Right lobe of liver (tissue), 6 donors: ENCODE measurements around the gene AGFG1. TPM values are rescaled to one million over a fixed set of nuclear protein-coding genes. Genes with fewer than 3 reads are reported as not detected.
"Not testable (repeated sequence)": the region's sequence is repeated elsewhere in the genome, so short reads cannot be mapped to it uniquely, and the experiment has no call there.

Source experiments
- ATAC-seq, 4 donors: fragments of 200-7000 bp; cut with Tn5 transposase; one replicate each; pipeline ENCODE4 v1.9.1; 2020; ENCODE audit warnings: mild to moderate bottlenecking in 4 of 4, moderate library complexity in 4 of 4
- DNase-seq, 3 donors: peaks; one replicate each; pipeline ENCODE4 v3.0.0-alpha.2; 2020
- H3K27ac ChIP-seq, 3 donors: fragments of 200-600 bp; one replicate each; pipeline ENCODE4 v1.8.0; 2022
- H3K27me3 ChIP-seq, 2 donors: fragments of 200-600 bp; one replicate each; pipeline ENCODE4 v1.8.0; 2022
- H3K36me3 ChIP-seq, 4 donors: fragments of 200-600 bp; sonication (generic) in 1 of 4; one replicate each; pipeline versions ENCODE4 v1.5.1 to v1.8.0; 2017 to 2022; ENCODE audit warnings: control low read depth in 1 of 4
- H3K4me1 ChIP-seq, 4 donors: fragments of 200-600 bp; sonication (generic) in 1 of 4; one replicate each; pipeline versions ENCODE4 v1.5.1 to v1.8.0; 2017 to 2022; ENCODE audit warnings: control low read depth in 1 of 4
- H3K4me3 ChIP-seq, 3 donors: fragments of 200-600 bp; one replicate each; pipeline ENCODE4 v1.8.0; 2022
- H3K9me3 ChIP-seq, 4 donors: fragments of 200-600 bp; sonication (generic) in 1 of 4; one replicate each; pipeline versions ENCODE4 v1.5.1 to v1.8.0; 2017 to 2022; ENCODE audit warnings: control low read depth in 1 of 4
- CTCF ChIP-seq, 4 donors: fragments of 200-600 bp in 3 of 4; fragments of 450-650 bp in 1 of 4; IDR thresholded peaks; one replicate each; pipeline versions ENCODE4 v1.5.1 to v1.8.0; 2016 to 2022; ENCODE audit warnings: antibody characterized with exemption in 4 of 4, mild to moderate bottlenecking in 2 of 4
- POLR2A ChIP-seq: fragments of 450-650 bp; IDR thresholded peaks from one replicate; pipeline ENCODE4 v1.6.1; 2017; ENCODE audit warnings: antibody characterized with exemption, mild to moderate bottlenecking
- WGBS: methylation state at CpG from one replicate; pipeline ENCODE4 v1.1.6; 2018; ENCODE audit warnings: low coverage, low lambda C conversion rate; ENCODE audit not compliant: insufficient coverage; ENCODE audit errors: missing lambda C conversion rate; 5-methylcytosine and 5-hydroxymethylcytosine counted together
- intact Hi-C, 2 donors: fragments of 100-400 bp; cut with DNase I; formaldehyde crosslinking; loops; one replicate each; pipeline versions ENCODE4 v1.11.2 to v1.14.1; 2022
- total RNA-seq, 6 experiments: library from RNA; depleted of rRNA in 2 of 6; stranded (reverse); fragments of >200 nt in 2 of 6; fragmentation: NEBNext Ultra II Directional in 3 of 6; extraction: Animal tissue kit (Norgen Biotek cat#: 25700) in 3 of 6; gene quantifications; one replicate each; pipeline versions ENCODE4 v1.1.0 to v1.2.4, GENCODE V29; 2016 to 2023
- donor health status: DM: no; HTN: yes; CAD: no.
- donor health status: DM: no; HTN: no; CAD: no.
- donor health status: DM: no; HTN: no; CAD: no.
- donor health status: DM: no; HTN: yes; CAD: no.
- donor health status: DM: no; HTN: yes; CAD: no.

AGFG1 gene
- total RNA-seq, 6 experiments from 2014 or later: 25.2 to 70.0 (median 39.5) TPM

GRCh38 chr2:227511239-227511930 is 39.4 kb downstream of the AGFG1 start:
- 91% methylated on average over 4 of the region's 4 CpGs for WGBS
- TF ChIP-seq CTCF (IDR thresholded peaks at IDR 0.05) (no peak), POLR2A (no peak)
- Histone ChIP-seq H3K27ac (no peak overlapping the region), H3K36me3 (no peaks in the 10 kb centered on the region), H3K9me3 (no peaks in the 10 kb centered on the region), H3K4me1 (peaks cover 0 to 24% (median 9%) of the 10 kb centered on the region in 4 donors), H3K4me3 (no peak overlapping the region), H3K27me3 (no peaks in the 10 kb centered on the region)
- no peak for DNase-seq
- intact Hi-C loops: no loop called here
- ATAC-seq: no peak

- Histone ChIP-seq H3K4me1 (peaks cover 0 to 21% (median 10%) of the 10 kb centered on the region in 4 donors), H3K36me3 (no peaks in the 10 kb centered on the region), H3K4me3 (no peak overlapping the region), H3K27ac (no peak overlapping the region), H3K9me3 (no peaks in the 10 kb centered on the region), H3K27me3 (no peaks in the 10 kb centered on the region)
- ATAC-seq (no peak), DNase-seq (no peak)
- TF ChIP-seq POLR2A (no peak), CTCF (IDR thresholded peaks at IDR 0.05) (no peak)
- 81% methylated on average over 3 of the region's 3 CpGs for WGBS
- intact Hi-C loops: no loop called here
Measured at GRCh38 chr2:227511955-227512354, 40.0 kb downstream of the AGFG1 start.

- DNase-seq (no peak), ATAC-seq (no peak)
- no peaks in the 10 kb centered on the region for H3K36me3 ChIP-seq
- intact Hi-C loops: no loop called here
- TF ChIP-seq CTCF (IDR thresholded peaks at IDR 0.05) (no peak), POLR2A (no peak)
- WGBS: 60% methylated on average over 1 of the region's 1 CpG
- no peaks in the 10 kb centered on the region for H3K27me3 ChIP-seq
- no peaks in the 10 kb centered on the region for H3K9me3 ChIP-seq
- H3K27ac ChIP-seq: no peak overlapping the region
- H3K4me1 ChIP-seq: peaks cover 0 to 26% (median 11%) of the 10 kb centered on the region in 4 donors
- no peak overlapping the region for H3K4me3 ChIP-seq
Measured at GRCh38 chr2:227513113-227513512, 41.2 kb downstream of the AGFG1 start.

- H3K27ac ChIP-seq: no peak overlapping the region
- ATAC-seq: no peak
- DNase-seq: no peak
- H3K4me3 ChIP-seq: no peak overlapping the region
- H3K4me1 ChIP-seq: peaks cover 0 to 15% (median 7%) of the 10 kb centered on the region in 4 donors
- 71% methylated on average over 1 of the region's 1 CpG for WGBS
- H3K9me3 ChIP-seq: no peaks in the 10 kb centered on the region
- intact Hi-C loops: no loop called here
- H3K36me3 ChIP-seq: no peaks in the 10 kb centered on the region
- H3K27me3 ChIP-seq: no peaks in the 10 kb centered on the region
- TF ChIP-seq POLR2A: no peak
Measured at GRCh38 chr2:227515742-227516141, 43.8 kb downstream of the AGFG1 start.

- H3K36me3 ChIP-seq: no peaks in the 10 kb centered on the region
- TF ChIP-seq CTCF (IDR thresholded peaks at IDR 0.05) (no peak), POLR2A (no peak)
- DNase-seq (no peak), ATAC-seq (no peak)
- H3K4me3 ChIP-seq: no peak overlapping the region
- no peaks in the 10 kb centered on the region for H3K27me3 ChIP-seq
- peaks cover 0 to 14% (median 6%) of the 10 kb centered on the region in 4 donors for H3K4me1 ChIP-seq
- WGBS: 76% methylated on average over 5 of the region's 5 CpGs
- no peaks in the 10 kb centered on the region for H3K9me3 ChIP-seq
- H3K27ac ChIP-seq: no peak overlapping the region
- intact Hi-C loops: no loop called here
Measured at GRCh38 chr2:227517724-227518123, 45.8 kb downstream of the AGFG1 start.

- ATAC-seq, intact Hi-C loops: not testable (repeated sequence)
Measured at GRCh38 chr2:227518278-227518865, 46.4 kb downstream of the AGFG1 start.

GRCh38 chr2:227521178-227521577 is 49.2 kb downstream of the AGFG1 start:
- H3K4me3 ChIP-seq, DNase-seq, intact Hi-C loops, H3K9me3 ChIP-seq, H3K27ac ChIP-seq, ATAC-seq, H3K27me3 ChIP-seq: not testable (repeated sequence)
- peaks cover 0 to 28% (median 5%) of the 10 kb centered on the region in 4 donors for H3K36me3 ChIP-seq
- 95% methylated on average over 2 of the region's 3 CpGs for WGBS
- H3K4me1 ChIP-seq: peaks cover 0 to 13% (median 3%) of the 10 kb centered on the region in 4 donors

More at GRCh38 chr2:227518278-227518865, 46.4 kb downstream of the AGFG1 start:
- not testable (repeated sequence) for H3K36me3 ChIP-seq, H3K9me3 ChIP-seq, H3K27ac ChIP-seq, H3K27me3 ChIP-seq, DNase-seq, H3K4me3 ChIP-seq
- peaks cover 0 to 14% (median 3%) of the 10 kb centered on the region in 4 donors for H3K4me1 ChIP-seq
- 60% methylated on average over 5 of the region's 7 CpGs for WGBS
